WTC11 (cell line): Measurements from ENCODE around the gene IL12RB1. TPM values are rescaled to one million over a fixed set of nuclear protein-coding genes. Genes with fewer than 3 reads are reported as not detected.
"Not testable (repeated sequence)": the region's sequence is repeated elsewhere in the genome, so short reads cannot be mapped to it uniquely, and the experiment has no call there.

Experiments
- ATAC-seq: fragments of 200-7000 bp; cut with Tn5 transposase; 2 replicates; pipeline ENCODE4 v1.10.0; 2021; ENCODE audit warnings: mild to moderate bottlenecking, moderate library complexity
- CTCF ChIA-PET: fragments of 300-600 bp; sonication (Branson Sonifier 250); formaldehyde crosslinking; loops from one replicate; lab custom pipeline; 2021; ENCODE audit warnings: antibody characterized with exemption; lab: Charles Lee
- POLR2A ChIA-PET: fragments of 350-600 bp; sonication (Branson Sonifier 250); formaldehyde crosslinking; loops from one replicate; lab custom pipeline; 2021; ENCODE audit warnings: antibody characterized with exemption; lab: Charles Lee
- DNase-seq: peaks from one replicate; pipeline ENCODE4 v3.0.0; 2021; ENCODE audit warnings: low spot score
- H3K27ac Mint-ChIP-seq: 2 replicates; pipeline ENCODE4 v1.8.0; 2021; ENCODE audit warnings: mixed read lengths
- H3K27me3 Mint-ChIP-seq: 2 replicates; pipeline ENCODE4 v1.8.0; 2021; ENCODE audit warnings: low read depth, mild to moderate bottlenecking, moderate library complexity, mixed read lengths
- H3K36me3 Mint-ChIP-seq: 2 replicates; pipeline ENCODE4 v1.8.0; 2021; ENCODE audit warnings: mixed read lengths
- H3K4me1 Mint-ChIP-seq: 2 replicates; pipeline ENCODE4 v1.8.0; 2022; ENCODE audit warnings: mixed read lengths
- H3K4me3 Mint-ChIP-seq: 2 replicates; pipeline ENCODE4 v1.8.0; 2021; ENCODE audit warnings: mild to moderate bottlenecking, moderate library complexity, mixed read lengths
- H3K9me3 Mint-ChIP-seq: 2 replicates; pipeline ENCODE4 v1.8.0; 2021; ENCODE audit warnings: mixed read lengths
- ATF6 ChIP-seq: sonication (generic); formaldehyde crosslinking; IDR thresholded peaks from 2 replicates; pipeline ENCODE4 v1.8.1; 2023; ENCODE audit warnings: mild to moderate bottlenecking, missing genetic modification reagents
- FOXK1 ChIP-seq: sonication (generic); formaldehyde crosslinking; IDR thresholded peaks from 2 replicates; pipeline ENCODE4 v1.8.0; 2022; ENCODE audit warnings: mild to moderate bottlenecking, moderate library complexity, missing genetic modification reagents
- GRHL2 ChIP-seq: fragments of 250-450 bp; sonication (Bioruptor Pico); IDR thresholded peaks from 2 replicates; pipeline ENCODE4 v1.8.0; 2022; ENCODE audit warnings: mild to moderate bottlenecking, moderate library complexity; ENCODE audit not compliant: insufficient replicate concordance, severe bottlenecking
- JUN ChIP-seq: sonication (generic); formaldehyde crosslinking; IDR thresholded peaks from 2 replicates; pipeline ENCODE4 v1.8.0; 2023; ENCODE audit warnings: mild to moderate bottlenecking, missing genetic modification reagents
- NR3C1 ChIP-seq: sonication (generic); formaldehyde crosslinking; conservative IDR thresholded peaks from 2 replicates; pipeline ENCODE4 v1.8.1; 2023; ENCODE audit warnings: low read depth, mild to moderate bottlenecking, missing genetic modification reagents
- OVOL2 ChIP-seq: fragments of 250-450 bp; sonication (Bioruptor Pico); IDR thresholded peaks from 2 replicates; pipeline ENCODE4 v1.9.0; 2021; ENCODE audit warnings: mild to moderate bottlenecking, borderline replicate concordance
- SMAD3 ChIP-seq: sonication (generic); formaldehyde crosslinking; IDR thresholded peaks from 2 replicates; pipeline ENCODE4 v1.8.0; 2022; ENCODE audit warnings: missing genetic modification reagents, mild to moderate bottlenecking, borderline replicate concordance
- SOX15 ChIP-seq: fragments of 250-450 bp; sonication (Bioruptor Pico); IDR thresholded peaks from 2 replicates; pipeline ENCODE4 v1.9.0; 2021; ENCODE audit warnings: mild to moderate bottlenecking
- TCF7 ChIP-seq: sonication (generic); formaldehyde crosslinking; IDR thresholded peaks from 2 replicates; pipeline ENCODE4 v1.8.0; 2022; ENCODE audit warnings: mild to moderate bottlenecking, low read depth, missing genetic modification reagents, moderate library complexity
- TEAD1 ChIP-seq: sonication (generic); formaldehyde crosslinking; IDR thresholded peaks from 2 replicates; pipeline ENCODE4 v1.8.0; 2022; ENCODE audit warnings: mild to moderate bottlenecking, missing genetic modification reagents
- ZNF263 ChIP-seq: sonication (generic); formaldehyde crosslinking; IDR thresholded peaks from 2 replicates; pipeline ENCODE4 v1.8.1; 2022; ENCODE audit warnings: low read depth, mild to moderate bottlenecking, moderate library complexity, missing genetic modification reagents
- total RNA-seq: library from RNA; stranded (reverse); gene quantifications from 3 replicates; pipeline ENCODE4 v1.2.3, GENCODE V29; 2021
- TF ChIP-seq, protein P1 (sequence below): sonication (generic); formaldehyde crosslinking; IDR thresholded peaks from 2 replicates; pipeline ENCODE4 v1.8.0; 2022; ENCODE audit warnings: mild to moderate bottlenecking, missing genetic modification reagents
- TF ChIP-seq, protein P2 (sequence below): sonication (generic); formaldehyde crosslinking; IDR thresholded peaks from 2 replicates; pipeline ENCODE4 v1.8.1; 2022; ENCODE audit warnings: mild to moderate bottlenecking, missing genetic modification reagents, moderate library complexity, borderline replicate concordance

IL12RB1 gene
- total RNA-seq, 1 experiment from 2014 or later, result not detected

- TF ChIP-seq TEAD1 (CRISPR knock-in tag), result no peak
- TF ChIP-seq, protein P1, sequence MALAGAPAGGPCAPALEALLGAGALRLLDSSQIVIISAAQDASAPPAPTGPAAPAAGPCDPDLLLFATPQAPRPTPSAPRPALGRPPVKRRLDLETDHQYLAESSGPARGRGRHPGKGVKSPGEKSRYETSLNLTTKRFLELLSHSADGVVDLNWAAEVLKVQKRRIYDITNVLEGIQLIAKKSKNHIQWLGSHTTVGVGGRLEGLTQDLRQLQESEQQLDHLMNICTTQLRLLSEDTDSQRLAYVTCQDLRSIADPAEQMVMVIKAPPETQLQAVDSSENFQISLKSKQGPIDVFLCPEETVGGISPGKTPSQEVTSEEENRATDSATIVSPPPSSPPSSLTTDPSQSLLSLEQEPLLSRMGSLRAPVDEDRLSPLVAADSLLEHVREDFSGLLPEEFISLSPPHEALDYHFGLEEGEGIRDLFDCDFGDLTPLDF (CRISPR knock-in tag), result no peak
- TF ChIP-seq SMAD3 (CRISPR knock-in tag), result no peak
- TF ChIP-seq TCF7 (CRISPR knock-in tag), result no peak
Observed at GRCh38 chr19:18043676-18044075, 43.1 kb downstream of the IL12RB1 start (continued).

GRCh38 chr19:18041054-18041453, 45.7 kb downstream of the IL12RB1 start:
- DNase-seq, result no peak
- ATAC-seq, result no peak
- CTCF ChIA-PET, result no interaction called here
- POLR2A ChIA-PET, result no interaction called here
- H3K27me3 Mint-ChIP-seq, result peaks cover 2% of the 10 kb centered on the region
- no peaks in the 10 kb centered on the region for H3K9me3 Mint-ChIP-seq
- no peaks in the 10 kb centered on the region for H3K36me3 Mint-ChIP-seq
- peaks cover 9% of the 10 kb centered on the region for H3K4me1 Mint-ChIP-seq
- H3K27ac Mint-ChIP-seq, result no peak overlapping the region
- TF ChIP-seq SOX15 (CRISPR knock-in tag) (no peak), OVOL2 (CRISPR knock-in tag) (no peak), GRHL2 (CRISPR knock-in tag) (no peak), NR3C1 (no peak), FOXK1 (no peak), JUN (CRISPR knock-in tag) (no peak), ZNF263 (CRISPR knock-in tag) (no peak), TCF7 (CRISPR knock-in tag) (no peak), ATF6 (CRISPR knock-in tag) (no peak)
- TF ChIP-seq, protein P2, sequence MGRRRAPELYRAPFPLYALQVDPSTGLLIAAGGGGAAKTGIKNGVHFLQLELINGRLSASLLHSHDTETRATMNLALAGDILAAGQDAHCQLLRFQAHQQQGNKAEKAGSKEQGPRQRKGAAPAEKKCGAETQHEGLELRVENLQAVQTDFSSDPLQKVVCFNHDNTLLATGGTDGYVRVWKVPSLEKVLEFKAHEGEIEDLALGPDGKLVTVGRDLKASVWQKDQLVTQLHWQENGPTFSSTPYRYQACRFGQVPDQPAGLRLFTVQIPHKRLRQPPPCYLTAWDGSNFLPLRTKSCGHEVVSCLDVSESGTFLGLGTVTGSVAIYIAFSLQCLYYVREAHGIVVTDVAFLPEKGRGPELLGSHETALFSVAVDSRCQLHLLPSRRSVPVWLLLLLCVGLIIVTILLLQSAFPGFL (CRISPR knock-in tag), result no peak
- no peak overlapping the region for H3K4me3 Mint-ChIP-seq

- H3K36me3 Mint-ChIP-seq, DNase-seq, ATAC-seq, POLR2A ChIA-PET, H3K4me1 Mint-ChIP-seq, H3K4me3 Mint-ChIP-seq, H3K27ac Mint-ChIP-seq, H3K9me3 Mint-ChIP-seq, H3K27me3 Mint-ChIP-seq: not testable (repeated sequence)
- CTCF ChIA-PET, result interaction anchor here (1.5 kb wide), 1 partner anchor 136 kb away, joined by 3 read pairs; no protein-coding TSS in a partner anchor
Observed at GRCh38 chr19:18032102-18032501, 54.6 kb downstream of the IL12RB1 start.

DNA sequence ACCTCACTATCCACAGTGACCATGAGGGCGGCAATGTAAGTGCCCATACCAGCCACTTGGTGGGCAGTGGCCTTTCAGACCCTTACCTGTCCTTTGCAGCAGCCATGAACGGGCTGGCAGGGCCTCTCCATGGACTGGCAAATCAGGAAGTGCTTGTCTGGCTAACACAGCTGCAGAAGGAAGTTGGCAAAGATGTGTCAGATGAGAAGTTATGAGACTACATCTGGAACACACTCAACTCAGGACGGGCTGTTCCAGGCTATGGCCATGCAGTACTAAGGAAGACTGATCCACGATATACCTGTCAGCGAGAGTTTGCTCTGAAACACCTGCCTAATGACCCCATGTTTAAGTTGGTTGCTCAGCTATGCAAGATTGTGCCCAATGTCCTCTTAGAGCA, 55.3 kb downstream of the IL12RB1 start:
- POLR2A ChIA-PET, ATAC-seq, H3K9me3 Mint-ChIP-seq, H3K27ac Mint-ChIP-seq, H3K36me3 Mint-ChIP-seq, H3K4me3 Mint-ChIP-seq, H3K27me3 Mint-ChIP-seq, H3K4me1 Mint-ChIP-seq, DNase-seq: not testable (repeated sequence)
- CTCF ChIA-PET, result interaction anchor here (1.5 kb wide), 1 partner anchor 137 kb away, joined by 3 read pairs; no protein-coding TSS in a partner anchor
